Fibroblast of villous mesenchyme (primary cell): ENCODE results near the gene SNED1. TPM values are rescaled to one million over a fixed set of nuclear protein-coding genes. Genes with fewer than 3 reads are reported as not detected.
"Not testable (repeated sequence)": the region's sequence is repeated elsewhere in the genome, so short reads cannot be mapped to it uniquely, and the experiment has no call there.

Source experiments
- DNase-seq: peaks from one replicate; pipeline ENCODE4 v3.0.0-alpha.2; 2010; ENCODE audit warnings: low read depth
- H3K4me3 ChIP-seq: 2 replicates; pipeline ENCODE4 v1.5.1; 2011; ENCODE audit warnings: low read depth, mild to moderate bottlenecking, low read length
- CTCF ChIP-seq: IDR thresholded peaks from 2 replicates; pipeline ENCODE4 v1.5.1; 2012; ENCODE audit warnings: low read depth, mild to moderate bottlenecking, low read length; ENCODE audit not compliant: insufficient read depth
- total RNA-seq: library from RNA; depleted of rRNA; stranded (reverse); fragments of >200 nt; gene quantifications from 2 replicates; pipeline ENCODE4 v1.2.3, GENCODE V29; 2012

SNED1 gene
- total RNA-seq, 1 donor = 6.5 TPM

DNA sequence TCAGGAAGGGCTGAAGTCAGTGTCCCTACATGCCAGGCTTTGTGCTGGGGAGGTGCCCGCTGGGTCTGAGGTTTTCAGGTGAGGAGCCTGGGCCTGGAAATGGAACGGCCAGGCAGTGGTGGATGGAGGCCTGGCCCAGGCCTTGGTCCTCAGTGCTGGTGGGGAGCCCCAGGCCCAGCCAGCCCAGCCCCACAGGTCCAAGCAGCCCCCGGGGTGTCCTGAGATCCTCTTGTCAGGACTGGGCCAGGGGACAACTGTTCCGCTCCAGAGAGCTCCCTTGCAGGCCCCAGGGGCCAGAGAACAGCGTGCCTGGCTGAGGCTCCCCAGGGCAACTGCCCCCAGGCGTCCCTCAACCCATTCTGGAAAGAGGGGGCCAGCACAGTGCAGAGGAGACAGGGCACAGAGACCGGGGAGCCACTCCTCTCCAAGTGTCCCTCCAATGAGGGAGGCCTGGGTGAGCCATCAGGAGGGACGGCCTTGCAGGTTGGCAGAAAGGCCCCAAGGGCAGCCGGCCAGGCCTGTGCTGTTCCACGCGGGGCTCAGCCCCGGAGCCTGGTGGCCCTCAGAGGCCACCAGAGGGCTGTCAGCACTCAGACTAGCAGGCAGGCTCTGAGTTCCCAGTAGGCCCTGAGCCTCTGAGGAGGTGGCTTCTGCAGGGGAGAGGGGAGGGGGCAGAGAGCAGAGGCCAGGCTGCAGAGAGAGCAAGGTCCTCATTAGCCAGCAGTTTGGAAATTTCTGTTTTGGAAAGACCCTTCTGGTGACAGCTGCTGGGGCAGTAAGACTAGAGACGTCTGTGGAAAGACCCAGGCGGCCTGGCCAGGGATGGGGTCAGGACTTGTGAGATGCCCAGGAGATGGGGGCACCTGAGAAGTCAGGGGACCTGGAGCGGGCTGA is 29.4 kb upstream of the SNED1 start:
- no peak for TF ChIP-seq CTCF
- no peak overlapping the region for H3K4me3 ChIP-seq
- no peak for DNase-seq

DNA sequence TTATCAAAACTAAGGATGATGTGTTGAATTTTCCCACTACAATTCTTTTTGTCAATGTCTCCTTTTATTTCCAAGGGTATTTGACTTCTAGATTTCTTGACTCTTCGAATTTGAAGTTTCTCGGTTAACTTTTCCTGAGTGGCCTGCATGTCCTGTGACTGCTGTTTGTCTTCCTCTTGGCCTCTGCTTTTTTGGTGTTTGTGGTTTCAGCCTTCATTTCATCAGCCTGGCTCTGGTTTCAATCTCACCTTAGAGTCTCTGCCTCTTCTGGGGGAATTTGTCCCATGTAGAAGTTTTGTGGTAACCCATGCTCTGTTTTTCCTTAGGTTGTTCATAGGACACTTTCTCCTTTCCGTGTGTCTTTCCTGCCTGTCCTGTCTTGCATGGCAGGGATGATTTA is 28.3 kb upstream of the SNED1 start:
- no peak overlapping the region for H3K4me3 ChIP-seq
- no peak for TF ChIP-seq CTCF
- DNase-seq = no peak

GRCh38 chr2:240970816-240971215 is 27.6 kb upstream of the SNED1 start:
- TF ChIP-seq CTCF = no peak
- H3K4me3 ChIP-seq = no peak overlapping the region
- no peak for DNase-seq

DNA sequence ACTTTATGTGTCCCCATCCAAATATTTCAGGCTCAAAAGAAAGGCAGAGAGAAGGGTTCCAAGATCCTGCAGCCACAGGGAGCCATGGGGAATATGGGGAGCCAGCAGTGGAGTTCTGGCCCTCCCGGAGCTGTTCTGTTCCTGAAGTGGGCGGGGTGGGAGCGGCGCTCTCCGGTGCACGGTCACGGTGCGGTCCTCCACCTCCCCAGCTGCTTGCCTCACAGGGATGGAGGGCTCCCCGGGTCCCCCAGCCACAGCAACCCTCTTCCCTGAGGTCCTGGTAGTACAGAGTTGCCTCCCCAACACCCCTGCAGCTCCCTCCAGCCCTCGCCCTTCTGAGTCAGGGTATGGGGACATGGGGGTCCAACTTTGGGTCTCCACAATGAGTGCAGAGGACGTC is 26.2 kb upstream of the SNED1 start:
- no peak for DNase-seq
- TF ChIP-seq CTCF = no peak

DNA sequence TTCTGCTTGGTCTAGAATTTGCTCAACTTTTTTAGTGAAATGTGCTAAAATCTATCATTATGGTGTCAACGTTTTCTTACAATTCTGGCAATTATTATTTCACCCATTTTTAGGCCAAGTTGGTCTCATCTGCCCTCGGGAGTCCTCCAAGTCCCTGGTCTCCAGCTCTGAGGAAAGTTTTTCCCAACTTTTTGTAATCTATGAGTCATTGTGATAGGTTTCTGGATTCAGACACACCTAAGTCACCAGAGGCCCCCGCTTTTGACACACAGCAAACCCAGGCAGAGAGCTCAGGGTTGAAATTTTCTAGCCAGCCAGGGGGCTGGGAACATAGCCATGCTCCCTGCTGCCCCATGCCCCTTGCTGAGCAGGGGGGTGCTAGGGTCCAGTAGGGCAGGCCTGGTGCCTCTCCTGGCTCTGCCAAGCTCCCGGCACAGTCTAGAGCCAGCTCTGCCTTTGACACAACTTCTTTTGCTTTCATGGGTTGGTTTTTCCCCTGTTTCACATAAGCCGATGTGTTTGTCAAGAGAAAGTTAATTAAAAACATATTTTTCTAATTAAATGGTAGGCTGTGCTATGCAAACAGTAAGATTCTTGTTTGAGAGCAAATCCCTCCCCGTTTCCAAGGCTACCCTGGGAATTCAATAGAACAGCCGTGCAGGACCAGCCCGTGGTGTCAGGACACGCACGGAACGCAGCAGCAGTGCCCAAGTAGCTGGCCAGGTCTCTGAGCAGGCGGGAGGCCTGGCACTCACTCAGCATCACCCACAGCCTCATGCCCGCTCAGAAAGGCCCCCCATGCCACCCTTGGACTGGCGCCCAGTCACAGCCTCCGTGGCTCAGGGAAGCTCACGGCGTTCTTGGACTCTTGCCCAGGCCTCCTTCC is 25.5 kb upstream of the SNED1 start:
- no peak for TF ChIP-seq CTCF
- DNase-seq = peak; percentile 65
- no peak overlapping the region for H3K4me3 ChIP-seq

More for the DNA sequence above, 26.2 kb upstream of the SNED1 start:
- no peak overlapping the region for H3K4me3 ChIP-seq

GRCh38 chr2:240974771-240975572 is 23.4 kb upstream of the SNED1 start:
- peak; percentile 37 for DNase-seq
- no peak overlapping the region for H3K4me3 ChIP-seq
- no peak for TF ChIP-seq CTCF

GRCh38 chr2:240975903-240976302 is 22.5 kb upstream of the SNED1 start:
- DNase-seq = not testable (repeated sequence)

More at GRCh38 chr2:240975903-240976302, 22.5 kb upstream of the SNED1 start:
- not testable (repeated sequence) for H3K4me3 ChIP-seq
